ENCODE results near the gene GOLGA6L7.
"Not testable (repeated sequence)": the region's sequence is repeated elsewhere in the genome, so short reads cannot be mapped to it uniquely, and the experiment has no call there.

GRCh38 chr15:28889871-28890270 lies 41.4 kb upstream of the GOLGA6L7 start:
- not testable (repeated sequence) for TF ChIP-seq CTCF (IDR thresholded peaks at IDR 0.05; ENCODE audit: low read length); EZH2 (optimal IDR thresholded peaks at IDR 0.05; ENCODE audit: low read depth, low read length); EZH2phosphoT487 (IDR thresholded peaks at IDR 0.05; ENCODE audit: low read length)

Data from MM.1S (cell line).